ENCODE results near the gene ITFG1. TPM values are rescaled to one million over a fixed set of nuclear protein-coding genes. Genes with fewer than 3 reads are reported as not detected.

ITFG1 gene
- total and polyA plus RNA-seq, 7 donors = 12.0 to 59.3 (median 36.0) TPM

GRCh38 chr16:47503936-47504335 is 43.1 kb upstream of the ITFG1 start:
- WGBS, 2 donors = 86 to 96% methylated on average over 1 of the region's 1 CpG
- H3K4me1 ChIP-seq = no peaks in the 10 kb centered on the region
- no peak for DNase-seq
- peaks cover 11 to 64% (median 25%) of the 10 kb centered on the region in 4 donors for H3K36me3 ChIP-seq
- H3K27ac ChIP-seq = no peak overlapping the region
- TF ChIP-seq EP300 (IDR thresholded peaks at IDR 0.05) (no peak), POLR2AphosphoS5 (IDR thresholded peaks at IDR 0.05) (no peak), POLR2A (IDR thresholded peaks at IDR 0.05) (no peak)
- no peaks in the 10 kb centered on the region for H3K27me3 ChIP-seq
- intact Hi-C loops (cut with DNase I) = no loop called here
- no peaks in the 10 kb centered on the region for H3K9me3 ChIP-seq
- no peak overlapping the region for H3K4me3 ChIP-seq

- intact Hi-C loops (cut with DNase I) = no loop called here
- WGBS, 2 donors = 97 to 99% methylated on average over 9 of the region's 9 CpGs
- TF ChIP-seq POLR2AphosphoS5 (IDR thresholded peaks at IDR 0.05) (no peak), EP300 (IDR thresholded peaks at IDR 0.05) (no peak), POLR2A (IDR thresholded peaks at IDR 0.05) (no peak)
- TF ChIP-seq, protein P1, sequence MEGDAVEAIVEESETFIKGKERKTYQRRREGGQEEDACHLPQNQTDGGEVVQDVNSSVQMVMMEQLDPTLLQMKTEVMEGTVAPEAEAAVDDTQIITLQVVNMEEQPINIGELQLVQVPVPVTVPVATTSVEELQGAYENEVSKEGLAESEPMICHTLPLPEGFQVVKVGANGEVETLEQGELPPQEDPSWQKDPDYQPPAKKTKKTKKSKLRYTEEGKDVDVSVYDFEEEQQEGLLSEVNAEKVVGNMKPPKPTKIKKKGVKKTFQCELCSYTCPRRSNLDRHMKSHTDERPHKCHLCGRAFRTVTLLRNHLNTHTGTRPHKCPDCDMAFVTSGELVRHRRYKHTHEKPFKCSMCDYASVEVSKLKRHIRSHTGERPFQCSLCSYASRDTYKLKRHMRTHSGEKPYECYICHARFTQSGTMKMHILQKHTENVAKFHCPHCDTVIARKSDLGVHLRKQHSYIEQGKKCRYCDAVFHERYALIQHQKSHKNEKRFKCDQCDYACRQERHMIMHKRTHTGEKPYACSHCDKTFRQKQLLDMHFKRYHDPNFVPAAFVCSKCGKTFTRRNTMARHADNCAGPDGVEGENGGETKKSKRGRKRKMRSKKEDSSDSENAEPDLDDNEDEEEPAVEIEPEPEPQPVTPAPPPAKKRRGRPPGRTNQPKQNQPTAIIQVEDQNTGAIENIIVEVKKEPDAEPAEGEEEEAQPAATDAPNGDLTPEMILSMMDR (IDR thresholded peaks at IDR 0.05) = no peak
- no peak for DNase-seq
- Histone ChIP-seq H3K27ac (no peak overlapping the region), H3K27me3 (no peaks in the 10 kb centered on the region), H3K4me1 (peaks cover 0 to 5% (median 0%) of the 10 kb centered on the region in 4 donors), H3K9me3 (no peaks in the 10 kb centered on the region), H3K36me3 (peaks cover 11 to 70% (median 22%) of the 10 kb centered on the region in 4 donors), H3K4me3 (no peak overlapping the region)
These were observed 38.9 kb upstream of the ITFG1 start for GRCh38 chr16:47499700-47500264.

GRCh38 chr16:47499080-47499699 is 38.3 kb upstream of the ITFG1 start:
- DNase-seq = no peak
- Histone ChIP-seq H3K27me3 (no peaks in the 10 kb centered on the region), H3K27ac (no peak overlapping the region), H3K4me1 (peaks cover 0 to 11% (median 6%) of the 10 kb centered on the region in 4 donors), H3K4me3 (no peak overlapping the region), H3K9me3 (no peaks in the 10 kb centered on the region), H3K36me3 (peaks cover 11 to 64% (median 21%) of the 10 kb centered on the region in 4 donors)
- TF ChIP-seq EP300 (IDR thresholded peaks at IDR 0.05) = no peak
- TF ChIP-seq POLR2AphosphoS5 (IDR thresholded peaks at IDR 0.05) = no peak
- TF ChIP-seq POLR2A (IDR thresholded peaks at IDR 0.05) = no peak
- TF ChIP-seq, protein P1 (IDR thresholded peaks at IDR 0.05) = no peak
- 90 to 94% methylated on average over 2 of the region's 2 CpGs for WGBS, 2 donors
- intact Hi-C loops (cut with DNase I) = no loop called here

- intact Hi-C loops (cut with DNase I) = loop anchor here (2.0 kb wide), 1 partner anchor 33 kb away; the partner anchor contains the start of genes ITFG1 and PHKB
- peaks cover 0 to 37% (median 29%) of the 10 kb centered on the region in 4 donors for H3K4me1 ChIP-seq
- peaks cover 0 to 11% (median 0%) of the 10 kb centered on the region in 4 donors for H3K36me3 ChIP-seq
- peak overlapping the region; percentile 59 to 76 (median 68) for H3K27ac ChIP-seq
- TF ChIP-seq POLR2AphosphoS5 (IDR thresholded peaks at IDR 0.05) (no peak), POLR2A (IDR thresholded peaks at IDR 0.05) (no peak), EP300 (IDR thresholded peaks at IDR 0.05) (no peak)
- TF ChIP-seq, protein P1 (IDR thresholded peaks at IDR 0.05) = no peak
- H3K4me3 ChIP-seq = peak overlapping the region in 2 of 4 donors; percentile 16 to 19
- no peaks in the 10 kb centered on the region for H3K27me3 ChIP-seq
- 59 to 83% methylated on average over 9 of the region's 9 CpGs for WGBS, 2 donors
- H3K9me3 ChIP-seq = peaks cover 0 to 7% (median 3%) of the 10 kb centered on the region in 4 donors
- no peak for DNase-seq
These were observed 32.8 kb upstream of the ITFG1 start for GRCh38 chr16:47493381-47494337.
